Sigmoid colon (tissue), 4 donors: ENCODE data around the gene SPEN.

ENCODE experiments used
- CTCF ChIP-seq, 4 experiments: fragments of 450-650 bp in 3 of 4; fragments of 200-600 bp in 1 of 4; IDR thresholded peaks; one replicate each; pipeline ENCODE4 v1.5.1; 2016 to 2019; ENCODE audit warnings: antibody characterized with exemption in 4 of 4, mild to moderate bottlenecking in 3 of 4, moderate library complexity in 2 of 4
- EP300 ChIP-seq, 4 donors: sonication (generic); formaldehyde crosslinking; IDR thresholded peaks; one replicate each; pipeline ENCODE4 v1.6.1; 2017; ENCODE audit warnings: antibody characterized with exemption in 4 of 4
- POLR2A ChIP-seq, 2 donors: fragments of 450-650 bp; IDR thresholded peaks; one replicate each; pipeline ENCODE4 v1.6.1; 2016; ENCODE audit warnings: antibody characterized with exemption in 2 of 2, mild to moderate bottlenecking in 2 of 2, moderate library complexity in 2 of 2
- POLR2AphosphoS5 ChIP-seq, 4 donors: sonication (generic); formaldehyde crosslinking; IDR thresholded peaks; one replicate each; pipeline ENCODE4 v1.6.1; 2017; ENCODE audit warnings: antibody characterized with exemption in 4 of 4

GRCh38 chr1:15956150-15956549, 108.6 kb downstream of the SPEN start:
- TF ChIP-seq CTCF (IDR thresholded peaks at IDR 0.05) (no peak), EP300 (IDR thresholded peaks at IDR 0.05) (no peak), POLR2AphosphoS5 (IDR thresholded peaks at IDR 0.05) (peak in 1 of 4 donors; percentile 21), POLR2A (IDR thresholded peaks at IDR 0.05) (no peak)
